LoVo (cell line): Measurements from ENCODE around the gene TMPRSS6.

ENCODE experiments used
- DNase-seq: peaks from one replicate; pipeline ENCODE4 v3.0.0-alpha.2; 2016; ENCODE audit warnings: low spot score

The TMPRSS6 gene

DNA sequence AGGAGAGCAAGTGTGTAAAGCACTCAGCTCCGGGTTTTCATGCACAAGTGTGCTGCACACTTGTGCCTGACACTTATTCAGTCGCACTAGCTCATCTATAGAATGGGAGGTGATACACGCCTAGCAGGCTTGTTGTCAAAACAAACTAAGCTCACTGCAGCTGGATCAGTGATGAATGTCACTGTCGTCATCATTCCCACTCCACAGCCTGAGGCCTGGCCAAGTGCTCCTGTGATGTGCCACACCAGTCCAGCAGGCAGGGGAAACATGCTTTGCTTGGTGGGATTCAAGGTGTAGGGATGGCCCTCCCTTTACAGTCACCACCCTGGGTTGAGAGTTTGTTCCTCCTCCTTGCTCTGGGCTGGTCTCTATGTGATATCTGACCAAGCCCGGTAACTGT is 83.2 kb downstream of the TMPRSS6 start:
- no peak for DNase-seq

DNA sequence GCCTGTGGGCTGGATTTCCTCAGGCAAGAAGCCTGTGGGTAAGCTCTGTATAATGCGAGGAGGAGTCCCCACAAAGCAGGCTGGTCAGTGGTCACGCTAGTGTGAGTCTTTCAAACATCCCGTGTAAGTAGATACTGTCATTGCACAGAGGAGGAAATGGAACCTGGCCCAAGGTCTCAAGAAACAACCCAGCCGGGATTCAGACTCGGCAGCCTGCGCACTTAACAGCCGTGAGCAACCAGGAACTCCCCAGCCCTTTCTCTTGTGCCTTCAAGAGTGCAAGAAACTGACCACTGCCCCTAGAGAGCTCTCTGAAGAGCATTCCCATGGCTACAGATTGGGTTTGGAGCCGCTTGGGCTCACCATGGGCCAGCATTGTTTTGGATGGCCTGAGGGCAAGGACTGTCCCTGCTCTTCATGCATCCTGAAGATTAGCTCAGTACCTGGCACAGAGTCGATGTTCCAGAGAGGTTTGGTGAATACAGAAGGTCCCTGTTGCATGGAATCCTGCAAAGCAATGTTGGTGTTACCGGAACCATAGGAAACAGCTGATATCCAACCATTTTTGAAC is 83.9 kb downstream of the TMPRSS6 start:
- DNase-seq: no peak

DNA sequence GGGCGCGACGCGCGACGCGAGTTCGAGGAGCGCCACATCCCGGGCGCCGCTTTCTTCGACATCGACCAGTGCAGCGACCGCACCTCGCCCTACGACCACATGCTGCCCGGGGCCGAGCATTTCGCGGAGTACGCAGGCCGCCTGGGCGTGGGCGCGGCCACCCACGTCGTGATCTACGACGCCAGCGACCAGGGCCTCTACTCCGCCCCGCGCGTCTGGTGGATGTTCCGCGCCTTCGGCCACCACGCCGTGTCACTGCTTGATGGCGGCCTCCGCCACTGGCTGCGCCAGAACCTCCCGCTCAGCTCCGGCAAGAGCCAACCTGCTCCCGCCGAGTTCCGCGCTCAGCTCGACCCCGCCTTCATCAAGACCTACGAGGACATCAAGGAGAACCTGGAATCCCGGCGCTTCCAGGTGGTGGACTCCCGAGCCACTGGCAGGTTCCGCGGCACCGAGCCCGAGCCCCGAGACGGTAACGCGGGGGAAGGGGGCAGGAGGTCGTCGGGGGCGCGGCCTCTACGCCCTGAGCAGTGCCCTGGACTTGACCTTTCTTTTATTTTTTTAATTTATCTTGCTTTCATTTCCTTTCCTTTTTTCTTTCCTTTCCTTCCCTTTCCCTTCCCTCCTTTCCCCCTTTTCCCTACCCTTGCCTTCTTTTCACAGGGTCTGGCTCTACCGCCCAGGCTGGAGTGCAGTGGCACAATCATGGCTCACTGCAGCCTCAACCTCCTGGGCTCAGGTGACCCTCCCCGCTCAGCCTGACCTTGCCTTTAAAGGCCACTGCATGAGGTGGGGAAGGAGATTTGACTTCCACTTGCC is 85.0 kb downstream of the TMPRSS6 start:
- no peak for DNase-seq

DNA sequence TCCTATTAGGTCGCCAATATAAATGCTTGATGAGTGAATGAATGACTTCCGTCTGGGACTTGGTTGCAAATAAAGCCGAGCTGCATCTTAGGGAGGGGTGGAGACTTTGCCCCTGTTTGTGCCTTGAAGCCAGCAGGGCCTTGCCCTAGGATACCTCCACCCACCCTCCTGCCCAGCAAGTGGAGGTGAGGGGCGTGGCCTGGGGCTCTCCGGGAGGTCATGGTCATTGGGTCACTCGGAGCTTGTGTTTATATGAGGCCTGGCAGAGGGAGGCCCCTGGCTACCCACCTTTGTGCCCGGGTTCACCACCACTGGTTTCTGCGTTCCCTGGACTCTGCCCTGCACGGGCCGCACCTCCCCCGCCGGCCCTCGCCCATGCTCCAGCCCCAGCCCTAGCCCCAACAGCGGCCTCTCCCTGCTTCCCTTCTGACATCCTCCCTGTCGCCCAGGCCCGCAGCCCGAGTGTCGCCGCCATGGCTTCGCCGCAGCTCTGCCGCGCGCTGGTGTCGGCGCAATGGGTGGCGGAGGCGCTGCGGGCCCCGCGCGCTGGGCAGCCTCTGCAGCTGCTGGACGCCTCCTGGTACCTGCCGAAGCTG is 85.7 kb downstream of the TMPRSS6 start:
- no peak for DNase-seq

DNA sequence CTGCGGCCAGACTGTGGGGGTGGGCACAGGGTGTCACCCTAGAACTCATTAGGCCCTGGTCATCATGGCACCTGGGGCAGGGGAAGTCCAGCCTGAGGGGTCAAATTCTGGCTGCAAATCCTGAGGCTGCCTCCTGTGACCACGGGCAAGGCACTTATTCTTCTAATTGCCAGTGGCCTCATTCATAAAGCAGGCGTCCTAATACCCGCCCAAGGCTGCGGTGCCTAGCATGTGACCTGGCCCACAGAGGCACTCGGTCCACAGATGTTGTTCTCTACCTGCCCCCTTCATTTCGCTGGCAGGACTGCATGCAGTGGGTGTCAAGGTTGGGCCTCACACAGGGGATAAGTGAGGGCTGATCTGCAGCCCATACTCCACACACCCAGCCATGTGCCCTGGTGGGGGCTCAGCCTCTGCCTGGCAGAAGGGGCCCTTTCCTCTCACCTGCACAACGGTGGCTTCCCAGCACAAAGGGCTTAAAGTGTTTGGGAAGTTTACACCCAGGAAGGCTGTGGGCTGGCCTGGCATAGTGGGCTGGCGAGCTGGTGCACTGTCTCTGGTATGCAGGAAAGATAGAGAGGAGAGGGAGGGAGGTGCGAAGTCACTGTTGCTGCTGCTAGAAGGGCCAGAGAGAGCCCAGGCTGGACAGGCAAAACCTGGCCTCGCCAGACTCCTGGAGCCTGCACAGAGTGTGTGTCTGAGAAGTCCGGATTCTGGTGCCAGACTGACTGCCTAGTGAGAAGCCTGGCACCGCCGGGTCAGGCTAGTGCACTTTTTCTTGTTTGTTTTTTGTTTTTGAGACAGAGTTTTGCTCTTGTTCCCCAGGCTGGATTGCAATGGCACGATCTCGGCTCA is 86.8 kb downstream of the TMPRSS6 start:
- no peak for DNase-seq

DNA sequence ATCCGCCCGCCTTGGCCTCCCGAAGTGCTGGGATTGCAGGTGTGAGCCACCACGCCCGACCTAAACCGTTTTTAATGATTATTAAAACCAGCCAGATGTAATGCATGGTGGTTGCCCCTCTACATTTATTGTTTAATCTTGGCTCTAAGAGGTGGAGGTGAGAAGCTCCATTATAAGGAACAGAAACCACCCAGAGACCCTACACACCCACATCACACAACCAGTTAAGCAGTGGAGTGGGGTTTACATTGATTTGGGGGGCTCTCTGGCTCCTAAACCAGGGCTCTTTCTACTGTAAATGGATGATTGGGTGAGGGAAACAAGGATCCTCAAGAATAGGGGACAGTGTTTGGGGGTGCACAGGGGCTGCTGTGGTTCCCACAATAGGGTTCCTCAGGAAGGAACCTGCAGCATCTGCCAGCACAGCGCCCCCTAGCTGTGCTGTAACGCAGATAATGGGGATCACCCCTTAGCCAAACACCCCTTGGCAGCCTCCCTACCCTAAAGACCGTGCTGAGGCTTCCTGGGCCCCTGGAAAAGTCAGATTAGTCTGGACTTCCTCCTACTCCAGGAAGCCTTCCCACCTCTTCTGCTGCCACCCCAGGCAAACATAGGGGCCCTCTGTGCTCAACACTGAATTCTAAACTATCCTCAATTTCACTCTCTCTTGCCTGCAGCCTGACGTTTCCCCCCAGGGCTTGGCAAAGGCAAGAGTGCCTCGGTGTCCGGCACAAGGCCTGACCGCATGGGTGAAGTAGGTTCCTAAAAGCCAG is 87.6 kb downstream of the TMPRSS6 start:
- DNase-seq: peak; percentile 33

DNA sequence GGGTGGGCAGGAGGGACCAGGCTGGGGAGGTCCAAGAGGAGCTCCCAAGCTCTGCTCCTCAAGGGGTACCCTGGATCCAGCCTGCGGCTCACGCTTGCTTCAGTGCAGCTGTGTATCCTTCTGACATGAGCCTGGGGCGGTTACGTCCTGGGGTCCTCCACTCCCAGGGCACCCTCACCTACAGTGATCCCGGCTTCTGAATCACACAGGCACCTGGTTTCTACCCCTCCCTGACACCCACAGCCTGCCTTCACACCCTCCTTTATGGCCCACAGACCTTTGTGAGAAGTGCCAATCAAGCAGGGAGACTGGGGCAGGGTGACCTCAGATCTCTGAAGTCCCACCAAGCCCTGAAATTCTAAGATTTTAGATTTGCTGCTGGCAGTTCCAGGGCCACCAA is 88.5 kb downstream of the TMPRSS6 start:
- no peak for DNase-seq

DNA sequence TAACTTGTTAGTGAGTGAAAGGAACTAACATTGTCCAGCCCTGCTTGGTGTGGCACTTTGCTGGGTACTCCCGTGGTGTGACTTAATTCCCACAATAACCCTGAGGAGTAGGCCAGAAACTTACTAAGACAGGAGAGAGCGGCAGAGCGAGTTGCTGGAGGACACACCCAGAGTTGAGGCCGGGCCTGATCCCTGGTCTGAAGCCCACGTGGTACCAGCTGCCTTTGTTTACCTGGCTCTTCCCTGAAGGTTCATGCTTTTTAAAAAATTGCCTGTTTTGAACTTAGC is 89.4 kb downstream of the TMPRSS6 start:
- peak; percentile 45 for DNase-seq

DNA sequence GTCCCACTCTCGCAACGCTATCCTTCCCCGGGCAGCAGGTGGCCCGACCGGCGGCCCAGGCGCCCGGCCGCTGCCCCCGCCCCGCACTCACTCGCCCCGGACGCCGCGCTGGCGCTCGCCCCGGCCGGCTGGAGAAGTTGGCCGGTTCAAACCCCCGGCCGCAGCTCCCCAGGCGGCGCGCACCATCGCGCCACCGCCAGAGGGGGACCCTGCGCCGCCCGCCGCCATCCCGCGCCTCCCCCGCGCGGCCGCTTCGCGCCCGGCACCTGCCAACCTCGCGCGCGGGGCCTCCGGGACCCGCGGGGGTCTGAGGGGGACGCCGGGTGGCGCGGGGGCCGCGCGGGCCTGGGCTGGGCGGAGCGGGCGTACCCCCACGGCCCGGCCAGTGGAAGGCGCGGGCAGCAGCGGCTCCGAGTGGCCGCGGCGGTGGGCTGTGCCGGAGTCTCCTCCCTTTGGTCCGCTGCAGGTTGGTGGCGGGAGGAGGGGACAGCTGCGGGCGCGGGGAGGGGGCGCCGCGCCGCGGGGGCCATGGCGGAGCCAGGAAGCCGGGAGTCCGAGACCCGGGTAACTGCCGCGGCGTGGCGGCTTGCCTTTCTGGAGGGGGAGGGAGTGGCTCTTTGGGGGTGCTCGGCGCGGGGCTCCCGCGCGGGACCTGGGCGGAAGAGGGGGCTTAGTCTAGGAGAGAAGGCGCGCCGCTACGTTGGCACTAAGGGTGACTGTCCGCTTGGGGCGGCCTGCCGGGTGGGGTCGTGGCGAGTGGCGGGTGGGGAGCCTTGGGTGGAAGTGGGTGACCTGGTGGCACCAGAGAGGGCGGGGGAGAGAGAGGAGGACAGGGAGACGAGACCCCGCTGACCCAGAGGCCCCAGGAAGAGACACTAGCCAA is 90.0 kb downstream of the TMPRSS6 start, which contains the start of the genes MPST and TST:
Gene MPST (plus strand): TSS at position 434 of the 883 bp plus-strand sequence. CDS start 95 bp downstream, at position 529.
Gene TST (minus strand): TSS at position 139 of the 883 bp plus-strand sequence. CDS start 715 bp downstream, outside the sequence.
- DNase-seq: peak; percentile 82

DNA sequence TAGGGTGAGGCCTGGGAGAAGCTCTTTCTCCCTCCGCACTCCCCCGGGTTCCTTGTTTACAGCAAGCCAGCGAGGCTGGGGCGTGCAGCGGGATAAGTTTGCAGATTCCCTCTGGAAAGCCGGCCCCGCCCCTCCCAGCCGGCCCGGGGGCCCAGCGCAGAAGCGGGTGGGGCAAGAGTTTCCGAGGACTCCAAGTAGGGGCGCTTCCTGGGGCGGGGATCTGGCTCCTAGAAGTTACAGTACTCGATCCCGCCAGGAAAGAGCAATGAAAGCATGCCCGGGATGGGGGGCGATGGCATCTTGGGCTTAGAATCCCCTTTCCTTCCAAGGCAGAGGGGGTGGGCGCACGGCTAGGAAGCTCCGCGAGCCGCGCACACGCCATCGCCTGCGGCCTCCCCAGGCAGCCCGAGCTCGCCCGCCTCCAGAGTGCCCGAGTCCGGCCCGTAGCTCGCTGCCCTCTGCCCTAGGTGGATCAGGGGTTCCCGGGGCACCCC is 90.7 kb downstream of the TMPRSS6 start:
- peak; percentile 34 for DNase-seq

DNA sequence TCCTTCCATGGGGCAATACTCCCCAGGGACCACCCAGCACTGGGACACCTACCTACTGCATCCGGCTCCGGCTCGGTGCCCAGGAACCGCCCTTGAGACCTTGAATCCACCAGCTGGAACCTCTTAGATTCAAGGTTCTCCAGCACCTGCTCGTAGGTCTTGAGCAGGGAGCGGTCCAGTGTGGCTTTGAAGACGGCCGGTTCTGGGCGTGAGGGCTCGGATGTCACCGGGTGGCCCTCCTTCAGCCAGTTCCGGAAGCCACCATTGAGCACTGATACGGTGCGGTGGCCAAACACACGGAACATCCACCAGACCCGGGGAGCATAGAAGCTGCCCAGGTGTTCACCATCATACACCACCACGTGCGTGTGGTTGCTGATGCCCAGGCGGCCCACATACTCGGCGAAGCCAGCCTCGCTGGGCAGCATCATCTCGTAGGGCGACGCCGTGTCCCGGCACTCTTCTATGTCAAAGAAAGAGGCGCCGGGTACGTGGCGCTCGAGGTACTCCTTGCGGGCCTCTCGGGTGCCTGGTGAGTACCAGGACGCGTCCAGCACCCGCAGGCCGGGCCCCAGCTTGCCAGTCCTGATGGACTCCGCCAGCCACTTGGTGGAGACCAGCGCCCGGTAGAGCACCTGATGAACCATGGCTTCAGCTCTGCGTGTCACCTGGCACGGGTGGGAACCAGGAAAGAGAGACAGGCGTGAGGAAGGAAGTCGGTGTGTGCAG is 91.3 kb downstream of the TMPRSS6 start:
- DNase-seq: no peak

DNA sequence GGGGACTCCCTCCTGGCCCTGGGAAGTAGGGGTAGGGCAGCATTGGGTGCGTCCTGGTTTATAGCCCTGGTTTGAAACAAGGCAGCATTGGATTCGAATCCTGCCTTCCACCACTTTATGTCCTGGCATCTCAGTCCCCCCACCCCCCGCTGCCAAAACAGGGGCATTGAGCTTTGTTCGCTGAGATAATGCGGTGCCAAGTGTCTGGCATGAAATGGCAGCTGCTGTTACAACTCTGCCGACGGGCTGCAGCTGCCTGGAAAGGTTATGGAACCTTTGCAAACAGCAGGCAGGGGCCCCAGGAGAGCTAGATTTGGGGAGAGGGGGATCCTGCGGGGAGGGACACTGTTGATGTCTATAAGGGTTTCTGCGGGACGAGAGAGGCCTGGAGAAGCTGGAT is 92.2 kb downstream of the TMPRSS6 start:
- DNase-seq: no peak

DNA sequence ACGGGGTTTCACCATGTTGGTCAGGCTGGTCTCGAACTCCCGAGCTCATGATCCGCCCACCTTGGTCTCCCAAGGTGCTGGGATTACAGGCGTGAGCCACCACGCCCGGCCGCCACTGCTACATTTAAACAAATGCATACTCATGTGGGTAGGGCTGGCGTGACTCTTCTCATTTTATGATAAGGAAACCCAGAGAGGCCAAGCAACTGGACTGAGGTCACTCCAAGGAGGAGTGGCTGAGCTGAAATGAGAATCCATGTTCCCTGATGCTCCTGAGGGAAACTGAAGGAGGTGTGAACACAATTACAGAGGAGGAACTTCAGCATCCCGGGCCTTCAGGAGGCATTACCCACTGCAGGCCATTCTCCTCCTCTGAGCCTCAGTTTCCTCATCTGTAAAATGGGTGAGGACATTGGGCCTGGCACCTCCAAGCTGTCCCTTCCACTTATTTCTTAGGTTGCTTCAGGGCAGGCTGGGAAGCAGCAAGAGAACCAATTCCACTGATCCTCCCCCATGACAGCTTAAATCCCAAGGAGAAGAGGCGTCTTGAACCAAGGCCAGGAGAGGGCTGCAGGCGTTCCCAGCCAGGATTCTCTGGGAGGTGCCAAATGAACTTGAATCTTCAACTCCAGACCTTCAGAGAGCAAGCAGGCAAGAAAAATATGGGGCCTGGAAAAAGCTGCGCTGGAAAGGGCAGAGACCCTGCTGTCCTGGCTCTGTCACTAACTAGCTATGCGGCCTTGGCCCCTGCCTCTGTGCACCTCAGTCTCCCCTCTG is 93.2 kb downstream of the TMPRSS6 start:
- no peak for DNase-seq

DNA sequence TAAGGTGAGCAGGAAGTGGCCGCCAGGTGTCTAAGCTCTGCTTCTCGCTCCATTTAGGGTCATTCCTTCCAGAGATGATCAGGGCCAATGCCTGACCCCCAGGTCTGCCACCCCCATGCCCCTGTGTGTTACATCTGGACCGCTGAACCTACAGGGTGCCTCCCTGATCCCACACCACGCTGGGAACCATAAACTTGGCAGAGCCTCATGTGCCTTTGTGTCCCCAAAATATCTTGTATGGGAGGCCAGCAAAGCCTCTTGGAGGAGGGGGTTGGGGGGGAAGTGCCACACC is 94.0 kb downstream of the TMPRSS6 start:
- no peak for DNase-seq
